Measurements from ENCODE around the gene ERVW-1. TPM values are rescaled to one million over a fixed set of nuclear protein-coding genes. Genes with fewer than 3 reads are reported as not detected.

Gene ERVW-1
- total RNA-seq, 1 experiment from 2014 or later = not detected

DNA sequence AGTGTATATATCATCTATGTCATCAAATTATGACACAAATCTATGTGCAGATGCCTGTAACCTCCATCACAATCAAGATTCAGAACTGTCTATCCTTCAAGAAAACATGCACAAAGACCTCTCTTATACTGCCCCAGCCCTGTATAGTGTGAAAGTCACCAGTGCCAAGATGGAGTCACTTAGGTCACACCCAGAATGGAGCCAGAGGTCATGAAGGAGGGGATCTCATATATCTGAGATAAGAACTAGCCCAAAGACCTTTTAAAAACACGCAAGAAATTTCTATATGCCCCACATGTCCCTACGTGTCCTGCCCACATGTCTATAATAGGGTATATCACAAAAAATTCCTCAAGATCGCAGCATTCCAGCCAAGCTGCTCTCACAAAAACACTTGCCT is 50.6 kb downstream of the ERVW-1 start:
- no peak for DNase-seq (ENCODE audit: low spot score)

DNA sequence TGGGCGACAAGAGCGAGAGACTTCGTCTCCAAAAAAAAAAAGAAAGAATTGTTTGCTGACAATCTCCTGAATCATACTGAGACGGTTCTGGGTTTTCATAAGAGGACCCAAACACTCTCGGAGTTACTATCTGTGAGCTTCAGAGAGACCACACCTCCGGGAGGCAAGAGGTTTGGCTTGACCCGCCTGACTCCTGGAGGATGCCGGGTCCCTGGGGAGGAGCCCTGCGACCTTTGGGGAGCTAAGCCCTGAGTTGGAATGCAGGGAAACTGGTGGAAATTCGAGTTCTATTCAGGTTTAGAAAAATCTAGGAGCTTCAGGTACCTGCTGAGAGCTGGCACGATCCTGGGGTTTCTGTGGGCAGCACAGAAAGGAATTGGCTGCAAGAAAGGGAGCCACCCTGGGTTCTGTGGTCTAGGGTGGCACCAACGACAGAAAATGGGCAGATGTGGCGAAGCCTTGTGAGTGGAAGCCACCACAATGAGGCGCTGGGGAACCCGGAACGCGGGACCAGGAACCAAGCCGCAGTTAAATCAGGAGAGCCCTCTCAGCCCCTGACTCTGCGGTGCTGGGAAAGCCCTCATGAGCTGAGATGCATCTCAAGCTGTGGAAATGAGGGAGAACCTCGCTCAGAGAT is 52.3 kb downstream of the ERVW-1 start:
- no peak for DNase-seq (ENCODE audit: low spot score)

DNA sequence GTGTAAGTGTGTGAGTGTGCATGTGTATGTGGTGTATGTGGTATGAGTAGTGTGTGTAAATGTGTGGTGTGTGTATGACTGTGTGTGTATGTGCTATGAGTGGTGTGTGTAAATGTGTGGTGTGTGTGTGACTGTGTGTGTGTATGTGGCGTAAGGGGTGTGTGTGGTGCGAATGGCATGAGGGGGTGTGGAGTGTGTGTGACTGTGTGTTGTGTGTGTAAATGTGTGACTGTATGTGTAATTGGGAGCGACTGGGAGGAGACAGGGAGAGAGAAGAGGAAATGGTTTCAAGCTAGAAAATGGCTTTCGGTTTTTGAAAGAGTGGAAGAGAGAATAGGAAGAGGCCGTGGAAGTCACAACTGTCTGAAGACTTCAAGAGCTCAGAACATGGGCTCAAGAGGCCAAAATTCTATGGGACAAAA is 54.0 kb downstream of the ERVW-1 start:
- no peak for DNase-seq (ENCODE audit: low spot score)

DNA sequence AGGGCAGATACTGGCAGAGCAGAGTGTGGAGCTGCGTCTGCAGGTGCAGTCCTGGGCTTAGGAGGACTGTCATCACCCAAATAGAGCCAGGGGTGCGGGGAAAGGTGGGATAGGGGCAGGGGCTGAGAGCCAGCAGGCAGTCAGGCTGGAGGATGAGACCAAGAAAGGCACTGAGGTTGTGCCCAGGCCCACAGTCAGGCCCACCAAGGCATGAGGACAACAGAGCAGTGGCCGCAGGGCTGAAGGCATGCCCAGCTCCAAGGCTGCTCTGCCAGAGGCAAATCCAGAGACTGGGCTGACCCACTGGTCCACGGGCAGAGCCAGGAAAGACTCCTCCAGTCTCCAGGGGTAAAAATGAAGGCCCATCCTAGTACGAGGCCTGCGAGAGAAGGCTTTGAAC is 54.8 kb downstream of the ERVW-1 start:
- no peak for DNase-seq (ENCODE audit: low spot score)

DNA sequence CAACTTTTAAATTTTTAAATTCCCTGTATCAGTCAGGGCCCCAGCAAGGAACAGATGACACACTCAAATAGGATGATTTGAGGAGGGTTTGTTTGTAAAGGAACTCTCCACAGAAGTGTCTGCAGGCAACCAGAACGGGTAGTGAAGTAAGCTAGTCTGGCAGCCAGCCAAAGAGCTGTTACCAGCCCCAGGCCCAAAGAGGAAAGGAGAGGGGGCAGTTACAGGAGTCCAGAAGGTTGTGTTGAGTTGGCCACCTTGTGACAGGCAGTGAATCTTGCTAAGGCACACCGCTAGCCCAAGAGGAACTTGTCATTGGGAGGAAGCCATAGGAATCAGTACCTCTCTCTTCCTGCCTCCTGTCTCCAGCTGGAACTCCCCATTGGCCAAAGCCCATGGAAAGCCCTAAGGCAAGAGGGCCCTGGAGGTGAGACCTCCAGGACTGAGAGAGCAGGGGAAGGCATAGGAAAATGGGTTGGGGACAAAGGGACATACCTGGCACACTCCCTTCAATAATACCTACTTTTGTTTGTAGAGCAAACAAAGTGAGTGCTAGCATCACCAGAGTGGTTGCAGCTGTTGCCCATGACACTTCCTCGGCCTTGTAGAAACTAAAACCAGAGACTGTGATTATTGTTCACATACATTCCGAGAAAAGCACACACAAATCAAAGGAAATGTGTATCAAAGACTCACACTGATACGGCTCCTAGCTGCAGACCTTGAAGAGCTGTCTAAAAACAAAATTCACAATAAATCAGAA is 55.9 kb downstream of the ERVW-1 start:
- peak; percentile 23 for DNase-seq (ENCODE audit: low spot score)

Other genes starting within 250 kb of the ERVW-1 start
- 29.5 and 38.1 TPM in 2 replicates for gene KRIT1, start 232.0 kb downstream of the ERVW-1 start, total RNA-seq (2014; rRNA removed; shearing (Covaris generic))
- gene ANKIB1, start 232.0 kb downstream of the ERVW-1 start, total RNA-seq (2014; rRNA removed; shearing (Covaris generic)) = 31.9 and 39.2 TPM in 2 replicates
- 25.8 and 25.9 TPM in 2 replicates for gene GATAD1, start 30.5 kb downstream of the ERVW-1 start, total RNA-seq (2014; rRNA removed; shearing (Covaris generic))
- gene PEX1, start 50.6 kb upstream of the ERVW-1 start, total RNA-seq (2014; rRNA removed; shearing (Covaris generic)) = 10.6 and 11.1 TPM in 2 replicates
- gene RBM48, start 50.8 kb upstream of the ERVW-1 start, total RNA-seq (2014; rRNA removed; shearing (Covaris generic)) = 9.7 and 13.1 TPM in 2 replicates
- 18.9 and 23.9 TPM in 2 replicates for gene FAM133B, start 112.4 kb upstream of the ERVW-1 start, total RNA-seq (2014; rRNA removed; shearing (Covaris generic))